Stimulated activated naive CD8-positive, alpha-beta T cell treated with anti-CD3 and anti-CD28 coated beads, Interleukin-15, Interleukin-2, amounts not matched to agents 100 ng/mL and 50 ng/mL, for 24 hours (primary cell): ENCODE measurements around the gene PSMD10.

Experiments used
- H3K27ac Mint-ChIP-seq: one replicate; pipeline ENCODE4 v1.8.0; 2021; ENCODE audit warnings: mild to moderate bottlenecking, mixed read lengths
- H3K27me3 Mint-ChIP-seq: one replicate; pipeline ENCODE4 v1.8.0; 2021; ENCODE audit warnings: mixed read lengths
- H3K36me3 Mint-ChIP-seq: one replicate; pipeline ENCODE4 v1.8.0; 2021; ENCODE audit warnings: low read depth, mixed read lengths
- H3K4me1 Mint-ChIP-seq: one replicate; pipeline ENCODE4 v1.8.0; 2021; ENCODE audit warnings: low read depth, mixed read lengths
- H3K4me3 Mint-ChIP-seq: one replicate; pipeline ENCODE4 v1.8.0; 2021; ENCODE audit warnings: mild to moderate bottlenecking, mixed read lengths
- H3K9me3 Mint-ChIP-seq: one replicate; pipeline ENCODE4 v1.8.0; 2021; ENCODE audit warnings: mixed read lengths

The PSMD10 gene

GRCh38 chrX:108049649-108050048, 41.7 kb downstream of the PSMD10 start:
- Mint-ChIP-seq H3K27me3 (no peaks in the 10 kb centered on the region), H3K4me3 (no peak overlapping the region), H3K27ac (no peak overlapping the region), H3K4me1 (peaks cover 11% of the 10 kb centered on the region), H3K9me3 (no peaks in the 10 kb centered on the region), H3K36me3 (no peaks in the 10 kb centered on the region)

- Mint-ChIP-seq H3K36me3 (no peaks in the 10 kb centered on the region), H3K27me3 (no peaks in the 10 kb centered on the region), H3K4me3 (no peak within 1 kb of the TSS), H3K9me3 (no peaks in the 10 kb centered on the region), H3K4me1 (no peaks in the 10 kb centered on the region), H3K27ac (no peak within 1 kb of the TSS)
These were observed 46.6 kb downstream of the PSMD10 start, which contains the start of gene VSIG1 for GRCh38 chrX:108044554-108045256. VSIG1 (plus strand) TSS chrX:108045065; CDS start chrX:108045131, 66 bp downstream.

DNA sequence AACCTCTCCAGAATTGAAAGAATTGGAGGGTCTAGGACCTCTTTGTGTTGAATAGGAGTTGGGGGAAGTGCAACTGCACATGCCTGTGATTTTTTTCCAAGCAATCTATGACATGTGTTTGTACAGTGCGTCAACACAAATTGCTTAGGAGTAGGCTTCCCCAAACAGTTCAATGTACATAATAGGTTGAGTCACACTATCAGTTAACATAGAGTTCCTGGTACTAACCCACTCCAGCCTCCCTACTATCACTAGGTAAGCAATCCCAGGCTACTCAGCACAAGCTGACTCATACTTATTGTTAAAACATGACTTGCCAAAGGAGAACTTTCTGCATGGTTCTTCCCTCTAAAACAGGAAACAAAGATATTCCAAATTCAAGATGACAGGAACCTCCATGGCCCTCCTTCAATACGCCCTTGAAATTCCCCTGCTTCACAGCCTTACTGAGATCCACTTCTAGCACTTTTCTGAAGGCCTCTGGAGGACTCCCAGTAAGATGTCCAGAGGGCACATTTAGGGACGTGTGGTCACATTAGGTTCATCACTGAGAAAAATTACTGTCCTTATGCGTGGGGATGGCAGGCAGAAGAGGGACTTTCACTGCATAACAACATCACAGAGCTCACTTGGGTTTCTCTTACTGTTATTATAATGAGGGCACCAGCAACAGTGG, 54.9 kb downstream of the PSMD10 start:
- Mint-ChIP-seq H3K9me3 (no peaks in the 10 kb centered on the region), H3K4me3 (no peak overlapping the region), H3K36me3 (no peaks in the 10 kb centered on the region), H3K4me1 (peaks cover 16% of the 10 kb centered on the region), H3K27ac (no peak overlapping the region), H3K27me3 (no peaks in the 10 kb centered on the region)

- no peak overlapping the region for H3K27ac Mint-ChIP-seq
These were observed 56.6 kb downstream of the PSMD10 start for GRCh38 chrX:108034725-108035124.

More at GRCh38 chrX:108034725-108035124, 56.6 kb downstream of the PSMD10 start:
- H3K36me3 Mint-ChIP-seq, result no peaks in the 10 kb centered on the region
- H3K9me3 Mint-ChIP-seq, result no peaks in the 10 kb centered on the region
- H3K4me1 Mint-ChIP-seq, result peaks cover 32% of the 10 kb centered on the region
- no peak overlapping the region for H3K4me3 Mint-ChIP-seq
- H3K27me3 Mint-ChIP-seq, result no peaks in the 10 kb centered on the region
